NB4 (cell line): ENCODE measurements around the gene PRPF19.

Experiments used
- CTCF ChIP-seq: IDR thresholded peaks from one replicate; pipeline ENCODE4 v1.5.1; 2012; ENCODE audit warnings: low read depth, low read length
- POLR2A ChIP-seq: IDR thresholded peaks from 2 replicates; pipeline ENCODE4 v1.6.1; 2011; ENCODE audit warnings: mild to moderate bottlenecking; ENCODE audit not compliant: insufficient read length; ENCODE audit errors: extremely low read depth

GRCh38 chr11:60900673-60901404 lies 5.5 kb downstream of the PRPF19 start:
- no peak for TF ChIP-seq CTCF
- TF ChIP-seq POLR2A: no peak
